HG02943 (cell line): Measurements from ENCODE around the gene HSF2.

ENCODE experiments used
- ATAC-seq: cut with Tn5 transposase; IDR thresholded peaks from one replicate; pipeline ENCODE4 v1.9.1; 2021; ENCODE audit warnings: mild to moderate bottlenecking, low read depth, moderate library complexity; ENCODE audit not compliant: unreplicated experiment

Gene HSF2

DNA sequence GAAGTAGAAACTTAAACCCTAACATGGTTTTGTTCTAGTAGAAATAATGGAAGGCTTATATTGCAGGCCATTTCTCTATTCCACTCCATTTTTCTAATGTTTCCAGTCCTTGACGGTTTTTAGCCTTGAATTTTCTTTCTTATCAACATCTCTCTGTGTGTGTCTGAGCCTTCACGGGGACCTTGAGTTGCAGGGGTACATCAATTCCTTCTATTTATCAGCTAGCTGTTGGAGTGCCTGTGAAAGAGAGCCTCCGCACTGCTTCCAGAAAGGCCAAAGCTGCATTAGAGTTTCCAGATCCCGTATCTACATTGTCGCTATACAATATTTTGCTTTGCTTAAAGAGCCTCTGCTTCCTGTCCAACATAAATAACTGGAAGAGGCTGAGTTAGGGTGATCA is 5.4 kb upstream of the HSF2 start:
- ATAC-seq = no peak

GRCh38 chr6:122399055-122399347 is 451 bp upstream of the HSF2 start:
- no peak for ATAC-seq

DNA sequence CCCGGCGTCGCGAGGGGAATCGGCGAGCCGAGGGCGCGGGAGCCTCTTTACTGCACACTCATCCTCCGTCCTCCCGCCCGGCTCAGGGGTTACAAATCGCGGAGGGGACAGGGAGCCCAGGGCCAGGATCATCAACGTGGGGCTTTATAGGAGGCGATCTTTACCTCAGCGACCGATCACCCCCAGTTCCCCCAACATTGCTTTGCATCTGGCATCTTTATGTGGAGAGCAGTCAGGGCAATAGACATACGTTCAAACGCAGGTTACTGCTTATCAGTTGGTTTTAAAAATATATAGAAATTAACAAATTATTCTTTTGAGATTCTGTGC is 634 bp downstream of the HSF2 start:
- ATAC-seq = peak; percentile 24

GRCh38 chr6:122400462-122401089 is 1.1 kb downstream of the HSF2 start:
- ATAC-seq = no peak

- ATAC-seq = no peak
Observed at GRCh38 chr6:122401104-122401503, 1.7 kb downstream of the HSF2 start.

DNA sequence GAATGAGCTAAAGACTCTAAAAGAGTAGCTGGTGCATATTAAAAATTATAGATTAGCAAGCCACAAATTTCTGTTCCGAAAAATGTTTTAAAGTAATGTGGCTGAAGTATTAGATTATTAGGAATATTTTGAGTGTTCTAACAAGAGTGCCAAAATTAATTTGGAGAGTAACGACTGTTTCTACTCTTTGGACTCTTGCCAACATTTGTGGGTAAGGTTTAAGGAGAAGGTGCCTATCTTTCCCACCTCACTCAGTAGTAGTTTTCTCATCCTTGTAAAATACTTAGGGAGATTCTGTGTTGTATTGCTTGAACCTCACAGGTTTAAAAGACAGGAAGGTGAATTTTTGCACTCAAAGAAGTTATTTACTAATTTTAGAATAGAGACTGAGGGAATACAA is 5.0 kb downstream of the HSF2 start:
- ATAC-seq = no peak

- ATAC-seq = no peak
Observed at GRCh38 chr6:122405417-122405816, 6.0 kb downstream of the HSF2 start.

- ATAC-seq = no peak
Observed at GRCh38 chr6:122406187-122406586, 6.7 kb downstream of the HSF2 start.

DNA sequence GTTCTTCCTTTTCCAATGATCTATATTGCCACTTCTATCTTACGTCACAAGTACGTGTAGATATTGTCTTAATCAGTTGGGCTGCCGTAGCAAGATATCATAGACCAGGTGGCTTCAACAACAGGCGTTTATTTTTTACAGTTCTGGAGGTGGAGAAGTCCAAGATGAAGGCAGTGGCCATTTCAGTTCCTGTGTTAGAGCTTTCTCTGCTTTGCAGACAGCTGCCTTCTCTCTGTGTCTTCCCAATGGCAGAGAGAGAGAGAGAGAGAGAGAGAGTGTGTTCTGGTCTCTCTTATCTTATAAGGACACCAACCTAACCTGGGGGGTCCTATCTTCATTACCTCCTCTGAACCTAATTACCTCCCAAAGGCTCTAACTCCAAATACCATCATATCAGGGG is 8.3 kb downstream of the HSF2 start:
- ATAC-seq = no peak

DNA sequence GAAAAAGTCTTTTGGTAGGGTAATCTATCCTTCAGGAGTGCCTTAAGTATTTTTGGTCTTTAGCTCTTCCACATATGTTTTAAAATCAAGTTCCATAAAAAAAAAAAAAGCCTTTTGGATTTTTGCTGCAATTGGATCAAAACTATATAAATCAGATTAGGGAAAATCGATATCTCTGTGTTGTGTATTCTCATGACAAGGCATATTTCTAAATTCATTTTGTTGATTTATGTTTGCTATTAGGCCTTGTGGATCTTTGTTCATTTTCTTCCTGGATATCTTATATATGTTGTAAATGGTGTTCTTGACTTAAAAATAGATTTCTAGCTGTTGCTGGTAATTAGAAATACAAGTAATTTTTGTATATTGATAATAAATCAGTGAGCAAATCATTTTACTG is 8.8 kb downstream of the HSF2 start:
- no peak for ATAC-seq

GRCh38 chr6:122408702-122409458 is 9.4 kb downstream of the HSF2 start:
- no peak for ATAC-seq

- ATAC-seq = no peak
Observed at GRCh38 chr6:122412001-122412400, 12.5 kb downstream of the HSF2 start.

GRCh38 chr6:122416825-122417224 is 17.4 kb downstream of the HSF2 start:
- no peak for ATAC-seq

DNA sequence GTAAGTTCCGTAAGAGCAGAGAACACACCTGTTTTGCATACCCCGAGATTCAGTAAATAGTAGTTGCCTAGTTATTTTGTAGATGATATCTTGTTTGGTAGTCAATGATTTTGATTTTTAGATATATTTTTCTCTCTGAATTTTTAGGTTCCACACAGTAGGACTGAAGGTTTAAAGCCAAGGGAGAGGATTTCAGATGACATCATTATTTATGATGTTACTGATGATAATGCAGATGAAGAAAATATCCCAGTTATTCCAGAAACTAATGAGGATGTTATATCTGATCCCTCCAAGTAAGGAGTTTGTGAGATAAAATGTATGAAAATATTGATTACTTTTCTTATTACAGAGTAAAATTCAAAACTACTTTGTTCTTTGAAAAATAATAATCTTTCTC is 22.6 kb downstream of the HSF2 start:
- ATAC-seq = no peak

GRCh38 chr6:122422614-122423267 is 23.3 kb downstream of the HSF2 start:
- ATAC-seq = no peak

GRCh38 chr6:122423734-122424133 is 24.3 kb downstream of the HSF2 start:
- ATAC-seq = no peak

GRCh38 chr6:122426597-122426996 is 27.1 kb downstream of the HSF2 start:
- no peak for ATAC-seq

DNA sequence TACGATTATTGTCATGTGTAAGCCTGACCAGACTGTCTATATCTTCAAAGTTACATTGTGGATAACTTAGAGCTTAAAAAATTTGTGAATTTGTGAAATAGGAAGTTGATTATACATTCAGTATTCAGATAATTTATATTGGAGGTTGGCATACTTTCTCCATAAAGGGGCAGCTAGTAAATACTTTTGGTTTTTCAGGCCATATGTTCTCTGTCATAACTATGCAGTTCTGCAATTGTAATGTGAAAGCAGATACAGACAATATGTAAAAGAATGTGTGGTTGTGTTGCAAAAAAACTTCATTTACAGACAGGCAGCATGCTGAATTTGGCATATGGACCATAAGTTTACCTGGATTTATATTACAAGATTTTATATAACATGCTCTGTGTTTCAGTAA is 29.3 kb downstream of the HSF2 start:
- ATAC-seq = no peak

DNA sequence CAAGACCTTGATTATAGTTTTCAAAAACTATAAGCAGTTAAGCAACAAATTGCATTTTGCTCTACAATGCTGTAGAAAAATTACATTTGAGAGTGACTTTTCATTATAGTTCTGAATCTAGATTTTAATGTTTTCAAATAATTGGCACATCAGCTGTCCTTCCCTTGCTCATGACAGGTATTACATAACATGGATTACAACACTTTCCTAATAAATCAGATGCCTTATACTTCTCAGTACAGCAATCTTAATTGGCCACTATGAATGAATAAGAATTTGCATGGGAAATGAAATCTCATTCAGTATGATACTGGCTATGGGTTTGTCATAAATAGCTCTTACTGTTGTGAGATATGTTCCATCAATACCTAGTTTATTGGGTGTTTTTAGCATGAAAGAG is 29.9 kb downstream of the HSF2 start:
- no peak for ATAC-seq

GRCh38 chr6:122431780-122432179 is 32.3 kb downstream of the HSF2 start:
- no peak for ATAC-seq

DNA sequence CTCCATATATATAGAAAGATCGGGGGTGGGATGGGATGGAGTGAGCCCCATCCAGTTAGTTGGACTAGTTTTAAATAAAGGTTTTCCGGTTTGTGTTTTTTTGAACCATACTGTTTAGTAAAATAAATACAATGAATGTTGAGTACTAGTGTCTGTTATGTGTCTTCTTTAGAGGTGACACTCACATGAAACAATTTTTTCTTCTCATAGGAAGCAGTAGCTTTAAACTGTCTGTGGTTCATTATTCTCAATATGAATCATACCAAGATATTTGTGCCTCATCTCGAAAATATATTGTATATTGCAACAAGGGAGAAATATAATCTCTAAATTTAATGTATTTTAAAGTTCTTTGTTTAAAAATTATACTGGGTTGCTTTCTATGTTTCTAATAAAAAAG is 33.4 kb downstream of the HSF2 start:
- no peak for ATAC-seq

GRCh38 chr6:122438975-122439374 is 39.5 kb downstream of the HSF2 start:
- ATAC-seq = no peak
